Measurements from ENCODE around the gene BPIFA3. TPM values are rescaled to one million over a fixed set of nuclear protein-coding genes. Genes with fewer than 3 reads are reported as not detected.

BPIFA3 gene
- total and polyA plus RNA-seq, 2 of the 13 experiments (the other 11 are each of a cell fraction or from before 2014, with no cell fraction given) = not detected

DNA sequence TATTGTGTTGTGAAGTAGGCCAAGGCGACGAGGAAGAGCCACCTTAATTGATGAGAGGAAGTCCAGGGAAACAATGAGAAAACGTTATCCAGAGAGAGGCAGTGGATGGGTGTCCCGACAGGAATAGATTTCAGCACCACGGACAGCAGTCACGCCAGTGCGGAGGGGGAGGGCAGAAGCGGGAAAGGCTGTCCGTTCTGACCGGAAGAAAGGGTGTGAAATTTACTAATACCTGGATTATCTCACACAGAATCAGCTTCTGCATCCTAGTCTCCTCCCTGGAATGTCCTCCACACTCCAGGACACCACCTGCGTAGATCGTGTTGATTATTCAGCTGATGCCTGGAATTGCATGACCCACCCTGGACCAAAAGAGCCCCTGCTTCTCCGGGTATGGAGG, 7.4 kb upstream of the BPIFA3 start (continued):
- TF ChIP-seq, protein P1, sequence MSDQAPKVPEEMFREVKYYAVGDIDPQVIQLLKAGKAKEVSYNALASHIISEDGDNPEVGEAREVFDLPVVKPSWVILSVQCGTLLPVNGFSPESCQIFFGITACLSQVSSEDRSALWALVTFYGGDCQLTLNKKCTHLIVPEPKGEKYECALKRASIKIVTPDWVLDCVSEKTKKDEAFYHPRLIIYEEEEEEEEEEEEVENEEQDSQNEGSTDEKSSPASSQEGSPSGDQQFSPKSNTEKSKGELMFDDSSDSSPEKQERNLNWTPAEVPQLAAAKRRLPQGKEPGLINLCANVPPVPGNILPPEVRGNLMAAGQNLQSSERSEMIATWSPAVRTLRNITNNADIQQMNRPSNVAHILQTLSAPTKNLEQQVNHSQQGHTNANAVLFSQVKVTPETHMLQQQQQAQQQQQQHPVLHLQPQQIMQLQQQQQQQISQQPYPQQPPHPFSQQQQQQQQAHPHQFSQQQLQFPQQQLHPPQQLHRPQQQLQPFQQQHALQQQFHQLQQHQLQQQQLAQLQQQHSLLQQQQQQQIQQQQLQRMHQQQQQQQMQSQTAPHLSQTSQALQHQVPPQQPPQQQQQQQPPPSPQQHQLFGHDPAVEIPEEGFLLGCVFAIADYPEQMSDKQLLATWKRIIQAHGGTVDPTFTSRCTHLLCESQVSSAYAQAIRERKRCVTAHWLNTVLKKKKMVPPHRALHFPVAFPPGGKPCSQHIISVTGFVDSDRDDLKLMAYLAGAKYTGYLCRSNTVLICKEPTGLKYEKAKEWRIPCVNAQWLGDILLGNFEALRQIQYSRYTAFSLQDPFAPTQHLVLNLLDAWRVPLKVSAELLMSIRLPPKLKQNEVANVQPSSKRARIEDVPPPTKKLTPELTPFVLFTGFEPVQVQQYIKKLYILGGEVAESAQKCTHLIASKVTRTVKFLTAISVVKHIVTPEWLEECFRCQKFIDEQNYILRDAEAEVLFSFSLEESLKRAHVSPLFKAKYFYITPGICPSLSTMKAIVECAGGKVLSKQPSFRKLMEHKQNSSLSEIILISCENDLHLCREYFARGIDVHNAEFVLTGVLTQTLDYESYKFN (CRISPR knock-in tag; conservative IDR thresholded peaks at IDR 0.05) = peak; percentile 18; the same call in 1 of the 2 replicates
- TF ChIP-seq ZBTB38 (CRISPR knock-in tag; IDR thresholded peaks at IDR 0.05) (peak; percentile 74), MIER3 (CRISPR knock-in tag; IDR thresholded peaks at IDR 0.05; ENCODE audit: borderline replicate concordance) (peak; percentile 91), ZC3H4 (CRISPR knock-in tag; IDR thresholded peaks at IDR 0.05; ENCODE audit: borderline replicate concordance) (peak; percentile 78; the same call in 1 of the 2 replicates), ZNF546 (CRISPR knock-in tag; conservative IDR thresholded peaks at IDR 0.05) (peak; percentile 93), TBL1XR1 (IDR thresholded peaks at IDR 0.05; ENCODE audit: borderline replicate concordance, low read length, partially characterized antibody) (no peak), ZNF549 (CRISPR knock-in tag; IDR thresholded peaks at IDR 0.05) (no peak), HNRNPUL1 (IDR thresholded peaks at IDR 0.05; ENCODE audit: low read depth, low read length) (no peak), YEATS4 (CRISPR knock-in tag; IDR thresholded peaks at IDR 0.05; ENCODE audit: borderline replicate concordance) (peak; percentile 63), PAX8 (CRISPR knock-in tag; IDR thresholded peaks at IDR 0.05; ENCODE audit: borderline replicate concordance) (peak; percentile 45; the same call in 1 of the 2 replicates), KAT7 (CRISPR knock-in tag; IDR thresholded peaks at IDR 0.05; ENCODE audit: borderline replicate concordance) (no peak), DPF2 (CRISPR knock-in tag; IDR thresholded peaks at IDR 0.05; ENCODE audit: borderline replicate concordance, low read depth) (no peak), RFXAP (CRISPR knock-in tag; IDR thresholded peaks at IDR 0.05; ENCODE audit: borderline replicate concordance) (peak; percentile 82; the same call in 1 of the 2 replicates), MAFF (IDR thresholded peaks at IDR 0.05; ENCODE audit: low read depth, low read length) (no peak), ZFP37 (CRISPR knock-in tag; IDR thresholded peaks at IDR 0.05; ENCODE audit: borderline replicate concordance) (peak; percentile 99), NR1H2 (CRISPR knock-in tag; IDR thresholded peaks at IDR 0.05; ENCODE audit: borderline replicate concordance, low read depth) (no peak), RXRA (CRISPR knock-in tag; IDR thresholded peaks at IDR 0.05) (no peak; the same call in 1 of the 2 replicates)
- TF ChIP-seq, protein P2, sequence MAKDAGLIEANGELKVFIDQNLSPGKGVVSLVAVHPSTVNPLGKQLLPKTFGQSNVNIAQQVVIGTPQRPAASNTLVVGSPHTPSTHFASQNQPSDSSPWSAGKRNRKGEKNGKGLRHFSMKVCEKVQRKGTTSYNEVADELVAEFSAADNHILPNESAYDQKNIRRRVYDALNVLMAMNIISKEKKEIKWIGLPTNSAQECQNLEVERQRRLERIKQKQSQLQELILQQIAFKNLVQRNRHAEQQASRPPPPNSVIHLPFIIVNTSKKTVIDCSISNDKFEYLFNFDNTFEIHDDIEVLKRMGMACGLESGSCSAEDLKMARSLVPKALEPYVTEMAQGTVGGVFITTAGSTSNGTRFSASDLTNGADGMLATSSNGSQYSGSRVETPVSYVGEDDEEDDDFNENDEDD (CRISPR knock-in tag; IDR thresholded peaks at IDR 0.05; ENCODE audit: borderline replicate concordance) = peak; percentile 80
- TF ChIP-seq, protein P3, sequence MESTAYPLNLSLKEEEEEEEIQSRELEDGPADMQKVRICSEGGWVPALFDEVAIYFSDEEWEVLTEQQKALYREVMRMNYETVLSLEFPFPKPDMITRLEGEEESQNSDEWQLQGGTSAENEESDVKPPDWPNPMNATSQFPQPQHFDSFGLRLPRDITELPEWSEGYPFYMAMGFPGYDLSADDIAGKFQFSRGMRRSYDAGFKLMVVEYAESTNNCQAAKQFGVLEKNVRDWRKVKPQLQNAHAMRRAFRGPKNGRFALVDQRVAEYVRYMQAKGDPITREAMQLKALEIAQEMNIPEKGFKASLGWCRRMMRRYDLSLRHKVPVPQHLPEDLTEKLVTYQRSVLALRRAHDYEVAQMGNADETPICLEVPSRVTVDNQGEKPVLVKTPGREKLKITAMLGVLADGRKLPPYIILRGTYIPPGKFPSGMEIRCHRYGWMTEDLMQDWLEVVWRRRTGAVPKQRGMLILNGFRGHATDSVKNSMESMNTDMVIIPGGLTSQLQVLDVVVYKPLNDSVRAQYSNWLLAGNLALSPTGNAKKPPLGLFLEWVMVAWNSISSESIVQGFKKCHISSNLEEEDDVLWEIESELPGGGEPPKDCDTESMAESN (CRISPR knock-in tag; conservative IDR thresholded peaks at IDR 0.05) = peak; percentile 97

Data from HepG2 (cell line).